OCI-LY3 (cell line): ENCODE results near the gene IGF2BP3.

Source experiments
- H2AFZ ChIP-seq: fragments of 200-600, 300-600 bp; shearing (Covaris generic); 2 replicates; pipeline ENCODE4 v1.6.0; 2014; ENCODE audit warnings: antibody characterized with exemption, low read depth, low read length
- H3K27ac ChIP-seq: fragments of 200-600, 300-600 bp; sonication (generic); 2 replicates; pipeline ENCODE4 v1.5.1; 2014; ENCODE audit warnings: mild to moderate bottlenecking, low read length, moderate library complexity, mixed read lengths
- H3K27me3 ChIP-seq: fragments of 200-600, 300-600 bp; sonication (generic); 2 replicates; pipeline ENCODE4 v1.6.1; 2014; ENCODE audit warnings: low read depth, low read length, mixed read lengths
- H3K36me3 ChIP-seq: fragments of 200-600, 300-600 bp; sonication (generic); replicated peaks from 2 replicates; pipeline ENCODE3; 2014; ENCODE audit warnings: low read depth, low read length, mixed read lengths
- H3K4me1 ChIP-seq: fragments of 300-600, 200-600 bp; sonication (generic); 2 replicates; pipeline ENCODE4 v1.6.1; 2014; ENCODE audit warnings: low read length, mixed read lengths
- H3K4me2 ChIP-seq: fragments of 200-600, 300-600 bp; sonication (generic); 2 replicates; pipeline ENCODE4 v1.6.1; 2014; ENCODE audit warnings: low read length, mixed read lengths
- H3K4me3 ChIP-seq: fragments of 300-600, 200-600 bp; sonication (generic); 2 replicates; pipeline ENCODE4 v1.5.1; 2014; ENCODE audit warnings: antibody characterized with exemption, mild to moderate bottlenecking, low read length, moderate library complexity
- H3K79me2 ChIP-seq: fragments of 300-600, 200-600 bp; shearing (Covaris generic); 2 replicates; pipeline ENCODE4 v1.6.1; 2014; ENCODE audit warnings: mild to moderate bottlenecking, low read length, mixed read lengths
- H3K9ac ChIP-seq: fragments of 300-600, 200-600 bp; shearing (Covaris generic); 2 replicates; pipeline ENCODE4 v1.6.0; 2014; ENCODE audit warnings: mild to moderate bottlenecking, low read length, moderate library complexity
- H3K9me3 ChIP-seq: fragments of 200-600, 300-600 bp; shearing (Covaris generic); 2 replicates; pipeline ENCODE4 v1.6.1; 2014; ENCODE audit warnings: low read length, mixed read lengths; ENCODE audit not compliant: insufficient read depth
- H4K20me1 ChIP-seq: fragments of 200-600, 300-600 bp; sonication (generic); 2 replicates; pipeline ENCODE4 v1.6.1; 2016; ENCODE audit warnings: low read length, mixed read lengths; ENCODE audit not compliant: insufficient read depth
- CTCF ChIP-seq: fragments of 200-600, 300-600 bp; sonication (generic); IDR thresholded peaks from 2 replicates; pipeline ENCODE4 v1.5.1; 2014; ENCODE audit warnings: antibody characterized with exemption, low read length, low read depth
- EZH2phosphoT487 ChIP-seq: fragments of 200-600 bp; shearing (Covaris generic); IDR thresholded peaks from 2 replicates; pipeline ENCODE4 v1.6.1; 2018; ENCODE audit warnings: antibody characterized with exemption, mixed run types, low read depth

The IGF2BP3 gene

GRCh38 chr7:23356168-23356567 lies 114.1 kb downstream of the IGF2BP3 start:
- Histone ChIP-seq H3K27ac (no peak overlapping the region), H3K4me2 (no peak overlapping the region), H3K36me3 (peaks cover 13% of the 10 kb centered on the region), H3K4me3 (no peak overlapping the region), H2AFZ (no peak overlapping the region), H3K4me1 (peaks cover 32% of the 10 kb centered on the region), H3K27me3 (no peaks in the 10 kb centered on the region), H3K9ac (no peak overlapping the region), H3K9me3 (no peaks in the 10 kb centered on the region), H4K20me1 (peaks cover 13% of the 10 kb centered on the region; the same call in 1 of the 2 replicates), H3K79me2 (peaks cover 23% of the 10 kb centered on the region)
- TF ChIP-seq CTCF (no peak), EZH2phosphoT487 (no peak)

- Histone ChIP-seq H2AFZ (no peak overlapping the region), H3K4me1 (peaks cover 5% of the 10 kb centered on the region), H3K79me2 (peaks cover 11% of the 10 kb centered on the region), H3K27ac (no peak overlapping the region), H3K4me2 (no peak overlapping the region), H3K9ac (no peak overlapping the region), H3K9me3 (no peaks in the 10 kb centered on the region), H4K20me1 (peaks cover 8% of the 10 kb centered on the region; the same call in 1 of the 2 replicates), H3K27me3 (no peaks in the 10 kb centered on the region), H3K4me3 (no peak overlapping the region), H3K36me3 (peaks cover 9% of the 10 kb centered on the region)
- TF ChIP-seq EZH2phosphoT487 (no peak), CTCF (no peak)
Measured at GRCh38 chr7:23353172-23353571, 117.1 kb downstream of the IGF2BP3 start.

- Histone ChIP-seq H3K4me2 (no peak overlapping the region), H3K27ac (no peak overlapping the region), H2AFZ (no peak overlapping the region), H3K79me2 (0 out of 2 replicates have a peak, but pooled peaks cover 3% of the 10 kb centered on the region), H3K36me3 (peaks cover 18% of the 10 kb centered on the region), H3K4me3 (no peak overlapping the region), H4K20me1 (peaks cover 3% of the 10 kb centered on the region; the same call in 1 of the 2 replicates), H3K9ac (no peak overlapping the region), H3K4me1 (peaks cover 18% of the 10 kb centered on the region), H3K9me3 (no peaks in the 10 kb centered on the region), H3K27me3 (no peaks in the 10 kb centered on the region)
- no peak for TF ChIP-seq CTCF
- no peak for TF ChIP-seq EZH2phosphoT487
Measured at GRCh38 chr7:23350466-23350865, 119.8 kb downstream of the IGF2BP3 start.

GRCh38 chr7:23349484-23350157 lies 120.7 kb downstream of the IGF2BP3 start:
- no peak overlapping the region for H2AFZ ChIP-seq
- no peaks in the 10 kb centered on the region for H3K9me3 ChIP-seq
- no peaks in the 10 kb centered on the region for H3K27me3 ChIP-seq
- no peak overlapping the region for H3K27ac ChIP-seq
- H3K79me2 ChIP-seq = 0 out of 2 replicates have a peak, but pooled peaks cover 3% of the 10 kb centered on the region
- peaks cover 3% of the 10 kb centered on the region; the same call in 1 of the 2 replicates for H4K20me1 ChIP-seq
- no peak overlapping the region for H3K9ac ChIP-seq
- H3K4me1 ChIP-seq = peaks cover 18% of the 10 kb centered on the region
- peaks cover 25% of the 10 kb centered on the region for H3K36me3 ChIP-seq
- no peak overlapping the region for H3K4me3 ChIP-seq
- H3K4me2 ChIP-seq = no peak overlapping the region
- TF ChIP-seq CTCF = no peak
- no peak for TF ChIP-seq EZH2phosphoT487
